ENCODE measurements around the gene TPRX2.
"Not testable (repeated sequence)": the region's sequence is repeated elsewhere in the genome, so short reads cannot be mapped to it uniquely, and the experiment has no call there.

GRCh38 chr19:47858646-47859285 is at the start of gene TPRX2:
- not testable (repeated sequence) for TF ChIP-seq CTCF (IDR thresholded peaks at IDR 0.05); EZH2 (IDR thresholded peaks at IDR 0.05; ENCODE audit: borderline replicate concordance, insufficient read depth, low read depth, low read length, poor library complexity, severe bottlenecking)
